ENCODE measurements around the gene RPL12. TPM values are rescaled to one million over a fixed set of nuclear protein-coding genes. Genes with fewer than 3 reads are reported as not detected.

The RPL12 gene
- total RNA-seq, 1 donor from 2014 or later, result 1,018 TPM

DNA sequence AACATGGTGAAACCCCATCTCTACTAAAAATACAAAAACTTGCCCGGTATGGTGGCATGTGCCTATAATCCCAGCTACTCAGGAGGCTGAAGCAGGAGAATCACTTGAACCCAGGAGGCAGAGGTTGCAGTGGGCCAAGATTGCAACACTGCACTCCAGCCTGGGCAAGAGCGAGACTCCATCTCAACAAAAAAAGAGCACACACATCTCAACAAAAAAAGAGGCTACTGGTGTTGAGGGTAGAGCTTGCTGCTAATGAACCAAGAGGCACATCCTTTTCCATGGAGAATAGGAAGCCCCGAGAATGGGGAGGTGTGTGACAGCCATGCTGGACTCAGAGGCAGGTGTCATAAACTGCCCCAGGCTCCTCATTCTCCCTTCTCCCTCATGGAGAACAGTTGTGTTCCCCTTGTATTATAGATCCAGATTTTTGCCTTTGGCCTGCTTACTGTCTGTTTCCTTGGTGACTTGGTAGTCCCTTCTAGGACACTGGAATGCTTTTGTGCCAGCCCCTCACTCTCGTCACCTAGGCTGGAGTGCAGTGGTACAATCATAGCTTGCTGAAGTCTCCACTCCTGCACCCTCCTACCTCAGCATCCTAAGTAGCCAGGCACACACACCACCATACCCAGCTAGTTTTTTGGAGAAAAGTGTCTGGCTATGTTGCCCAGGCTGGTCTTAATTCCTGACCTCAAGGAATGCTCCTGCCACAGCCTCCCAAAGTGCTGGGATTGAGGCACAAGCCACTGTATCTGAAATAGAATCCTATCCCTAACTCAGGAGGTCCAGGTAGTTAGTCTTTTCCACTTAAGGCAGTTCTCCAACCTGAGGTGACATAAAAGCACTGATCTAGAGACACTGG is 5.1 kb downstream of the RPL12 start:
- Histone ChIP-seq H3K9me3 (no peaks in the 10 kb centered on the region), H3K4me1 (peaks cover 21% of the 10 kb centered on the region), H3K27me3 (ENCODE audit: low read depth) (no peaks in the 10 kb centered on the region), H3K27ac (no peak overlapping the region), H3K36me3 (peaks cover 85% of the 10 kb centered on the region), H3K4me3 (no peak overlapping the region)
- TF ChIP-seq, protein P1, sequence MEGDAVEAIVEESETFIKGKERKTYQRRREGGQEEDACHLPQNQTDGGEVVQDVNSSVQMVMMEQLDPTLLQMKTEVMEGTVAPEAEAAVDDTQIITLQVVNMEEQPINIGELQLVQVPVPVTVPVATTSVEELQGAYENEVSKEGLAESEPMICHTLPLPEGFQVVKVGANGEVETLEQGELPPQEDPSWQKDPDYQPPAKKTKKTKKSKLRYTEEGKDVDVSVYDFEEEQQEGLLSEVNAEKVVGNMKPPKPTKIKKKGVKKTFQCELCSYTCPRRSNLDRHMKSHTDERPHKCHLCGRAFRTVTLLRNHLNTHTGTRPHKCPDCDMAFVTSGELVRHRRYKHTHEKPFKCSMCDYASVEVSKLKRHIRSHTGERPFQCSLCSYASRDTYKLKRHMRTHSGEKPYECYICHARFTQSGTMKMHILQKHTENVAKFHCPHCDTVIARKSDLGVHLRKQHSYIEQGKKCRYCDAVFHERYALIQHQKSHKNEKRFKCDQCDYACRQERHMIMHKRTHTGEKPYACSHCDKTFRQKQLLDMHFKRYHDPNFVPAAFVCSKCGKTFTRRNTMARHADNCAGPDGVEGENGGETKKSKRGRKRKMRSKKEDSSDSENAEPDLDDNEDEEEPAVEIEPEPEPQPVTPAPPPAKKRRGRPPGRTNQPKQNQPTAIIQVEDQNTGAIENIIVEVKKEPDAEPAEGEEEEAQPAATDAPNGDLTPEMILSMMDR (IDR thresholded peaks at IDR 0.05), result no peak
- intact Hi-C loops (cut with DNase I), result no loop called here
- ATAC-seq (no peak), DNase-seq (no peak)

DNA sequence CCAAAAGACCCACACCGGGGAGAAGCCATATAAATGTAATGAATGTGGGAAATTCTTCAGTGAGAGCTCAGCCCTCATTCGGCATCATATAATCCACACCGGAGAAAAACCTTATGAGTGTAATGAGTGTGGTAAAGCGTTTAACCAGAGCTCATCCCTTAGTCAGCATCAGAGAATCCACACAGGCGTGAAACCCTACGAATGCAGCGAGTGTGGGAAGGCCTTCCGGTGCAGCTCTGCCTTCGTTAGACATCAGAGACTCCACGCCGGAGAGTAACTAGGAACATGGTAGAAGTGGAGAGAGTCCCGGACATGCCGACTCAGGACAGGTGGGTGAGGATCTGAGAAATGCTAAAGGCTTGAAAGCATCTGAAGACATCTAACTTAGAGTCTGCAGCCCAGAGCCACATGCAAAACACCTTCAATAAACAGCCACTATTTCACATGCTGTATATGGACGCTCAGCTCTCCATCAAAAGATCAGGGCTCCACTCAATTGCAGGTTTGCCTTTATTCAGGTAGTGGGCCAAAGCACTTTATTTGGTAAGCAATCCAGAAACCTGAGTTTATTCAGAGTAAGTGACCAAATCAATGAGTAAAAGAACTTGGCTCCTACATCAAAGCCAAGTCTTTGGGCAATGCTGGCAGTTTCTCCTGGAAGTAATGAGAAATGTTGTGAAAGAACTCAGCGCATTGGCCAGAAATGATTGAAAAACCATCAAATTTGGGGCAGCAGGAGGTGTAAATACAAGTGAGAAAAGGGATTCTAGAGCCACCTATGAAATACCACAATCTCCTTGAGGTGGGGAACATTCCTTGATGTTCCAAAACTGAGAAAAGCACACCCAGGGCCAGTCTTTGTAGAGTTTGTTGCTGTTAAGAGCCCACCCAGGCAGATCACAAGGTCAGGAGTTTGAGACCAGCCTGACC is 6.0 kb downstream of the RPL12 start:
- intact Hi-C loops (cut with DNase I), result no loop called here
- TF ChIP-seq, protein P1 (IDR thresholded peaks at IDR 0.05), result no peak
- Histone ChIP-seq H3K27ac (no peak overlapping the region), H3K36me3 (peaks cover 94% of the 10 kb centered on the region), H3K4me1 (peaks cover 18% of the 10 kb centered on the region), H3K9me3 (no peaks in the 10 kb centered on the region), H3K4me3 (no peak overlapping the region), H3K27me3 (ENCODE audit: low read depth) (no peaks in the 10 kb centered on the region)
- ATAC-seq (peak in 1 of 2 donors; percentile 3), DNase-seq (no peak)

DNA sequence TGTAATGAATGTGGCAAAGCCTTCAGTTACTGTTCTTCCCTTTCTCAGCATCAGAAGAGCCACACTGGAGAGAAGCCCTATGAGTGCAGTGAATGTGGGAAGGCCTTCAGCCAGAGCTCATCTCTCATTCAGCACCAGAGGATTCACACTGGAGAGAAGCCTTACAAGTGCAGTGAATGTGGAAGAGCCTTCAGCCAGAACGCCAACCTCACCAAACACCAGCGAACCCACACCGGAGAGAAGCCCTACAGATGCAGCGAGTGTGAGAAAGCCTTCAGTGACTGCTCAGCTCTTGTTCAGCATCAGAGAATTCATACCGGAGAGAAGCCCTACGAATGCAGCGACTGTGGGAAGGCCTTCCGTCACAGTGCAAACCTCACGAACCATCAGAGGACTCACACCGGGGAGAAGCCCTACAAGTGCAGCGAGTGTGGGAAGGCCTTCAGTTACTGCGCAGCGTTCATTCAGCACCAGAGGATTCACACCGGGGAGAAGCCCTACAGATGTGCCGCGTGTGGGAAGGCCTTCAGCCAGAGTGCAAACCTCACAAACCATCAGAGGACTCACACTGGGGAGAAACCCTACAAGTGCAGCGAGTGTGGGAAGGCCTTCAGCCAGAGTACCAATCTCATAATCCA is 6.8 kb downstream of the RPL12 start:
- no peak for ATAC-seq
- no peaks in the 10 kb centered on the region for H3K27me3 ChIP-seq (ENCODE audit: low read depth)
- no peak overlapping the region for H3K4me3 ChIP-seq
- peaks cover 10% of the 10 kb centered on the region for H3K4me1 ChIP-seq
- intact Hi-C loops (cut with DNase I), result no loop called here
- H3K36me3 ChIP-seq, result peaks cover 97% of the 10 kb centered on the region
- no peak overlapping the region for H3K27ac ChIP-seq
- TF ChIP-seq, protein P1 (IDR thresholded peaks at IDR 0.05), result no peak
- DNase-seq, result no peak
- H3K9me3 ChIP-seq, result no peaks in the 10 kb centered on the region

DNA sequence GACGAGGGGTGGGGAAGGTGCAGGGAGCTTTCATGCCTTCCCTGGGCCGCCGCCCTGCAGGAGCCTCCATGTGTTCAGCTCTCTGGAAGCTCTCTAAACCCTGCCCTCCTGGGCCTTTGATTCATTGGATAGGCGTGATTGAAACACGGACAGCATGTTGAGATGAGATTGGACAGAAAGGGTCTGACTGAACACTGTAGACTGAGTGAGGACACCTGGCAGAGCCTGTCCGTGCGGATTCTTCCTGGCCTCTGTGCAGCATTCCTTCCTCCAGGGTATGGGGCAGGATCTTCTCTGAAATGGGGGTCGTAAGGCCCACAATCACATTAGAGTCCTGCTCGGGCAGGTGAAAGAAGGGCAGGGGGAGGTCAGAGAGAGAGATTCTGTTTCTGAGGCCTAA is 12.8 kb downstream of the RPL12 start:
- Histone ChIP-seq H3K36me3 (peaks cover 98% of the 10 kb centered on the region), H3K4me1 (no peaks in the 10 kb centered on the region), H3K4me3 (no peak overlapping the region), H3K27ac (no peak overlapping the region), H3K27me3 (ENCODE audit: low read depth) (no peaks in the 10 kb centered on the region), H3K9me3 (no peaks in the 10 kb centered on the region)
- TF ChIP-seq, protein P1 (IDR thresholded peaks at IDR 0.05), result no peak
- ATAC-seq, result no peak
- intact Hi-C loops (cut with DNase I), result no loop called here
- DNase-seq, result no peak

All from lower lobe of right lung (tissue), 2 donors.